Stimulated activated CD4-positive, alpha-beta T cell treated with anti-CD3 and anti-CD28 coated beads, Interleukin-2, amount 100 ng/mL, for 48 hours (primary cell): ENCODE data around the gene SRRD.

Source experiments
- DNase-seq, 2 donors: peaks; one replicate each; pipeline ENCODE4 v3.0.0-alpha.2; 2020

The SRRD gene

DNA sequence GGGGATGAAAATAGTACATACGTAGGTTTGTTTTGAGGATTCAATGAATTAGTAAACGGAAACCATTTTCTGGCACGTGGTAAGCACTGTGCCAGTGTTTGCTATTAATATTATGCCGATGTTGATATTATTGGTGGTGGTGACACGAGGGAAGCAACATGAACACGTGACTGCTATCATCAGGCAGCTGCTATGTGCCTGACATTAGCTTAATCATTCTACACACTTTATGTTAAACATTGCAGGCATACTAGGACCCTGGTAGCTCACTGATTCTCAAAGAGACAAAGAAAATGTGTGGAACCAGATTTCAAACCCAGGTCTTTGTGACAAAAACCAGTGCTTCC is 656 bp downstream of the SRRD start:
- no peak for DNase-seq

DNA sequence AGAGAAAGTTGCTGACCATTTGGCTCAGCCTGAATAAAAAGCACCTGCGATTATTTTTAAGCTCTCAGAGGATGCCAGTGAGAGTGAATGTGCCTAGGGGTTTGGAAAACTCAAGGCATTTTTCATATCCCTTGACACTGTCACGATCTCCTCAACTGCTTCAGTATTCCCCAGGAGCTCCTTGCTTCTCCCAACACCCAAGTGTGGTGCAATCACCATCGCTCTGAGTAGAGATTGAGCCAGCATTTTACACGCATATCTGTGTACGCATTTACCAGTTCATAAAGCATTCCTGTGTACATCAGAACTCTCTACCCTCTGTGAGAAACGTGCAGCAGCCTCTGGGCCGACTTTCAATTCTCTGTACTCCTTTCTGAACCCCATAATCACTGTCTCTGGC is 1.3 kb downstream of the SRRD start:
- no peak for DNase-seq

DNA sequence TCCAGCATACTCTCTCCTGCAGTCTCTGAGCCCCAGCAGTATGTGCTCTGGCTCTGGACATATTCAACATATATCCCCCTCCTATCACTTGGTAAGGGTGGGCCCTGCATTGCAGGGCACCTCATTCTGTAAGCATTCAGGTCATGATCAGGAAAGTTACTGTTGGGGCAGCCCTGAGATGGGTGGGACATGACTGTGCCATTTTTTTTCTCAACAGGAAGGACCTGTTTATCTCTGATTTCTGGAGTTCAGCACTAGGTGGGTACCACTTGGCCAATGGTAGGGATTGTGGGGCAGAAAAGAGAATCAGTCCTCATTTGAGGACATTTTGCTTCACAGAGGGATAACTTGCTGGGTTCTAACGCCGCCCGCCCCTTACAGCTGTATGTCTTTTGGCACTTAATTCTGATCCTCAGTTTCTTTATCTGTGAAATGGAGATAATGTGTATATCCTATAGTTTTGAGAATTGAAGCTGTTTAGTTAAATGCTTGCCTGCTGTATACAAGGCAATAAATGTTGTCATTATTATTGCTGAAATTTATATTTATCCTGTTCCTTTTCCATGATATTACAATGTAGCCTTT is 2.2 kb downstream of the SRRD start:
- no peak for DNase-seq

DNA sequence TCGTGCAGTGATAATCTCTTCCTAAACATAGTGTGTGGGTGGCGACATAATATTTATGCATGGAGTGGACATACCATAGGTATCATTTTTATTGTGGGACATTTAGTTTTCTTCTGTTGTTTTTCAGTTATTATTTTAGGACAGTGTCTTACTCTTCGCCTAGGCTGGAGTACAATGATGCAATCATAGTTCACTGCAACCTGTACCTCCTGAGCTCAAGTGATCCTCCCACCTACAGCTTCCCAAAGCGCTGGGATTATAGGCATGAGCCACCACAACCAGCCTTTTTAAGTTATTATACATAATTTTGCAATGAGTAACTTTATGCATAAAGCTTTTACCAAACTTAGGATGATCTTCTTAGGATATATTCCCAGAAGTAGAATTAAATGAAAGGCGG is 2.7 kb downstream of the SRRD start:
- no peak for DNase-seq

DNA sequence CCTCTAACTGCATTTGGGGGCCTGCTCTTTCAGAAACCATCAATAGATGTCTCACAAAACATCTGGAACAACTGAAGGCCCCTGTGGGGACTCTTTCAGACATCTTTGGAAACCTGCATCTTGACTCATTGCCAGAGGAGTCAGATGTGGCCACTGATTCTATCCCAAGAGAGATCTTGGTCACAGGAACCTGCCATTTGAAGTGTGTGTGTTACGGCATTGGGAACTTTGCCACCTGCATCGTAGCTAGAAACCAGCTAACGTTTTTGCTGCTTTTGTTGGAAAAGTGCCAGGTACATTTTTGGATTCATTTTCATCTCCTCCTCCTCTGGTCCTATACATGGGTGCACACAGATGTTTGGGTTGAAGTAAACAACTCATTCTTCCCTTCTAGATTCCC is 4.3 kb downstream of the SRRD start:
- DNase-seq, result no peak

DNA sequence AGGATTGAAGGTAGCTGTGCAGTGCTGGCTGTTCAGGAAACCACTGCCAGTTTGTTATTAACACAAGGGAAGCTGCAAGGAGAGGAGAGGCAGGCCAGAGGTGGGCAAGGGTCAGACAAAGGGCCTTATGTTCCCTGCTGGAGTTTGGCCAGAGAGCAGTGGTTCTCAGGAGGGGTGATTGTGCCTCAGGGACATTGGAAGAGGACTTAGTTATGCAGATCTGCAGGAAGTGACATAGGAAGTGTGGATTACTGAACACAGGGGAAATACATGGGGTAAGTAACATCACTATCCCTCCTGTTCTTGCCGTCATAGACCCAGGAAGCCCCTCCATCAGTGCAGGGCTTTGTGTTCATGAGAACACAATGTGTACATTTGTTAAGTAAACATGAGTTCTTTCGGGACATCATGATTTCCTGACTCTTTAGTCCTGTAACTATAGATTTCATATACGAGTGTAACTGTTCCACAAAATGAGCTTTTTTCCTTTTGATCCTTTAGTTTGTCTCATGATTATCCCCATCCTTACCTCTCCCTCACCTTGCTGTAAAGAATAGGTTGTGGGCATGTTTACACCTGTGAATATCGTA is 5.9 kb downstream of the SRRD start:
- DNase-seq, result no peak

DNA sequence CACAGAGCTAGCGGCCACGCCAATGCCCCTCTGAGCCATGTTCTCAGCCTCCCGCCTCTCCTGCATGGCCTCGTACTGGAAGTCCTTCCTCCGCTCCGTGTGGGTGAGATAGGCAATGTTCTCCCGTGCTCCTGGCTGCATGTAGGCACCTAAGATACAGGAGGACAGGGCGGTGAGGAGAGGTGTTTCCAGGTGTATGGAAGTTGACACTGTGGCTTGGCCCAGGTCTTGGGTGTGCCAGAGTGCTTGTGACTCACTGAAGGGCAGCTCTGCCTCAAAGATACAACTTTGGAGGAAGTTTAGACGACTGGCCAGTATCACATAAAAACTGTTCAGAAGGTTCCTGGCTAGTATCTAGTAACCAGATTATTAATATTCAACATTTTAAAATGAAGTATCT is 8.5 kb downstream of the SRRD start:
- DNase-seq, result no peak

DNA sequence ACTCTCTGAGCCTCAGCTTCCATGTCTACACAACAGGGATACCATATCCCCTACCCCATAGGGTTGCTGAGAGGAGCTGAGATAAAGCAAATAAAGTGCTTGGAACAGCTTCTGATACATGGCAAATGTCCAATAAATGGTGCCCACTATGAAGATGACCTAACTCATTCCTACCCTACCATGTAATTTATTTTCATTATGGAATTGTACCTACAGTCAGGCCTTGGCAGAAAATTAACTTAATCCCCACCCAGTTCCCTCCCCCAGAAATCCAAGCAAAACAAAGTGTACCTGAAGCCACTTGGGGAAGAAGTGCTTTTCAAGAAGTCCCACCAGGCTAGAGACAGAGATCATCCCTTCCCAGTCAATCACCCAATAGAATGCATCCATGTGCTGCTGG is 10.8 kb downstream of the SRRD start:
- DNase-seq, result no peak

DNA sequence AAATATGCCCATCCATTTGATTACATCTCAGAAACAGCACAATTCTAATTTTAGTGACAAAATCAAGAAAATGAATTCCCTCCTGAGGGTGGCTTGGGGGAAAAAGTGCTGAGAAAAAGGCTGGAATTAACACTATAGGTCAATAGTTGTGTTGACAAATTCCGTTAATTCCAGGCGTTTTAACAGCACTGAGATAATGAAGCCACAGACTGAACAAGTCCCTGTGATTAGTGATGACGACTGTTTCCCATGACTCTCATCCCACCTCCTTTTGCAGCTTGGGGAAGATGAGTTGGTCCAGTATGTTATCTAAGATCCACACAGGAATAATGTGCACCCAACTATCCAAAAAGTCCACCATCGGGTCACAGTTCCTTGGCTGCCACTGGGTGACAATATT is 12.8 kb downstream of the SRRD start:
- no peak for DNase-seq

DNA sequence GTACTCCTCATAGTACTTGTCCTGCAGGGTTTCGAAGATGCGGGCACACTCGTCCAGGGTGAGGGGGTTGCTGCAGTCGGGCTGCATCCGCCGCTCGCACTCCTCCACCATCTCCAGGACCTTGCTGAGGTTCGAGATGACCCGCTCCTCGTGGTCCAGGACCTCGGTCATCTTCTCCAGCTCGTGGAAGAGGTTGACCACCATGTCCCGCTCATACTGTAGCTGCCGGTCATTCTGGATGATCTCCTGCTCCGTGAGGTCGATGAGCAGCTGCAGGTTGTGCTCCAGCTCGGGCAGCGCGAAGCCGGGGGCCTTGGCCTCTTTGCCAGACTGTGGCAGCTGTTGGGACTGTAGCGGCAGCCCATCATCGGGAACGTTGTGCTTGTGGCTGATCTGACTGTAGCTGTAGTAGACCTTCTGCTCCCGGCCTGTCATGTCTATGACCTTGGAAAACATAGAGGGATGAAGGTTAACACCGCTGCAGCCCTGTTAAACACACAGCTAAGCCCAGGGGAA is 15.6 kb downstream of the SRRD start:
- DNase-seq, result no peak

DNA sequence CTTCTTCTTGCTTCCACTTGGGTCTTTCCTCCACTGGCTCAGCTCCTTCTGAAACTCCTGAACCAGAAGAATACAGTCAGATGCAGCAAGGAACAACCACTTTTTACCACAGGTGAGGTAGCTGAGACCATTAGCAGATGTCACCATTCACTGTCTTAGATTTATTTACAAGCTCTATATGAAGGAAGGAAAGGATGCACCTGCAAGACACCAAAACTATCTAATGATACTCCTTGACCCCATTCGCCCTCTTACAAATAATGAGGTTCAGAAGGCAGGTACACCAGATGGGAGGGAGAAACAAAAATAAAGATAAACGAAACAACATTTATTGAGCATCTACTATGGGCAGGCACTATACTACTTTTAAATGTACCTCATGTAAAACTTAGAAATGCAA is 18.3 kb downstream of the SRRD start:
- no peak for DNase-seq

DNA sequence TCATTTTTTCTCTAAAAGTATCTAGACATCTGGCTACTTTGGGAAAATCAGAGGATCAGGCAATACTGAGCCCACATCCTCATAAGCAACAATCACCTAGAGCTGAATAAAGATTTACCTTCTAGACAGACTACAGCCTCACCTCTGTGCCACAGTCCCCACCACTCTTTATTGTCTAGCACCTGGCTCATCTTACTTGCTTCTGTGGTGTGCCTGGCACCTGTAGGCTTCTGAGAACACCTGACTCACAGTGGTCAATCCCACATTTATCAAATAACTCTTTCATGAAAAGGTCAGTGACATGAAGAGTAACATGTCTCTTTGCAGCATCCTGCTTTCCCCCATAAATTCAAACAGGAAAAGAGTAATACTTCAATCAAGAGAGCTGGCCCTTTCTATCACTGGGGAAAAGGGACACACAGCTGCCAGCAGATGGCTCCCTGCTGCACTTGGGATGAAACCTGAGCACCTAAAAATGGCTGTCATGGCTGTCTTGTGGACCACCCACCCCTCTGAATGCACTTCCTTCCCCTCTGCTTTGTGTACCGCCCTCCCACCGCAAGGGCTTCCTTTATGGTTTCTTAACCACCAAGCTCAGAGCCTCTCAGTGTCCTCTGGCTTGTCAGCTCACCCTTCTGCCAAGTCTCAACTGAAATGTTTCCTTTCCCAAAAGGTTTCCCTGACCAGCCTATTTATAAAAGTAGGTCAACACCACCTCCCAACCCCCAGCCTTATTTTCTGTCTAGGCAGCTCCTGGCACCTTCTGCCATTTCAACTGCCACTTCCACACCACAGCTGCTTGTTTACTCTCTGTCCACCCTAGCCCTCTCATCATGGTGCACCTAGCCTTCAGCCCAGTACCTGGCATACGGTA is 19.2 kb downstream of the SRRD start:
- peak; percentile 20 for DNase-seq

DNA sequence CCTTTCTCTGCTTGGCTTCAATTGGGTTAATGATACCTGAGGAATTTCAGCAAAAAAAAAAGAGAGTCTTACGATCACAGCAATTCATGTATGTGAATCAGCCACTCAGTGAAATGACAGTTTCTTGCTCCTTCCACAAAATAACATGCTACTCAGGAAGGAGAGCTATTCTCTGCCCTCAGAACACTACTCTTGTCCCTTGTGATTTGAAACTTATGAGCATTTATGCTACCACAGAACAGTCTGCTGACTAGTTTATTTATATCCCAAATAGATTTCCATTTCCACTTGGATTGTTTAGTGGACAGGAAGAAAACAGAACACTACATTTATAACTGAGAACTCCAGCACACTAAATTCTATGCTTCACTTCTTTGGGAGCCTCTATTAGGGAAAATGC is 20.1 kb downstream of the SRRD start:
- DNase-seq, result no peak

DNA sequence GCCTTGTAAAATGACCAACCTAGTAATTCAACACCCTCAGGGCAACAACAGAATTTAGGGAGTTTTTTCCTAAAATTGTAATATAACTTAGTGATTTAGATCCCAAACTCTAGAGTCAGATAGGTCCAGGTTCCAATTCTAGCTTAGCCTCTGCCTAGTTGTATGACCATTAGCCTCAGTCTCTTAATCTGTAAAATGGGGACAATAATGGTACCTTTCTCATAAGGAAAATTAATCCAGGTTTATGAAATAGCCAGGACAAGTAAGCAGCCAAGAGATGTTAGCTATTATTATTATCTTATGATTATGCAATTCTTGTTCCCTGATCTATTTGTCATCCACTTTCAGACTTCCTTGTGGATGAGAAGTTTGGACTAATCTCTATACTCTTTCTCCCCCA is 24.5 kb downstream of the SRRD start:
- DNase-seq, result no peak

DNA sequence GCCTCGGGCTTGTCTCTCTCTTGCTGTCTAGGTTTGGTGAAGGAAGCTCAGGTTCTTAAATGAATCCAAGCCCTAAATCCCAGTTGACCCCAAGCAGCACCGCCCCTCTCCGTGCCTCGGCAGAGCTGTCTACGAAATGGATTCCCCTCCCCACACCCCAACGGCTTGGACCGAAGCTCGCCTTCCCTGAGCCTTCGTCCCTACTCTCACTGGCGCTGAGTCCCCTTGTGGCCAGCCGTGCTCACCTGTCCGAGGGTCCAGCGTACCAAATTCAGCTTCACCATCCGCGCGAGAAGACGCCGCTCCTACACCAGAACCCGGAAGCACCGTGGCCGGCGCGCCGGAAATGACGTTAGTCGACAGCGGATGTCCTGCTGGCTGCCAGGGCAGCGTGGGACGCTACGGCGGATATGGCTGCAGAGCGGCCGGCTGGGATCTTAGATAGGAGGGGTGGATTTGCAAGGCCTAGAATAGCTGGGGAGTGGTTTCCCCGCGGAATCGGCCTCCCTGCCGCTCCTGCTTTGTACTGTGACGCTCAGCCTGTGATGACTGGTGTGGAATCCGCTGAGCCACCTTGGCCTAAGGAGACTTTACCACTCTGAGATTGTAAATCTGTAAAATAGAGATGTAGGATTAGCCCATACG is 28.6 kb downstream of the SRRD start, which contains the start of gene TFIP11:
Gene TFIP11, minus strand, starts transcription at position 325 of the 645 bp plus-strand sequence. CDS start 2,201 bp downstream, outside the sequence.
- DNase-seq, result peak; percentile 92 to 95

DNA sequence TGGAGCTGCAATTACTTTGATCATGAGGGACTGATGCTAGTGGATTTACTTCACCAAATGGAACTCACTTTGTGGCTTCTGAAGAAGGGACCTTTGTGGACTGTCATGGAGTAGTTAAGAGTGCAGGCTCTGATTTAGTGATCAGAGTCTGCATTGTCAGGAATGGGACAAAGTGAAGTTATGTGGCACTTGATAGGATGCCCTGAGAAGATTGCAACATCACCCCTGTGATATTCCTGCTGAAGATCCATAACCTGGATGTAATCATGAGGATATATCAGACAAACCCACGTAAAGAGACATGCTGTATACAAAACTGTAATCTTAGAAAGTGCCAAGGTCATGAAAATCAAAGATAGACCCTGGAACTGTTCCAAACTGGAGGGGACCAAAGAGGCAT is 30.2 kb downstream of the SRRD start:
- no peak for DNase-seq

DNA sequence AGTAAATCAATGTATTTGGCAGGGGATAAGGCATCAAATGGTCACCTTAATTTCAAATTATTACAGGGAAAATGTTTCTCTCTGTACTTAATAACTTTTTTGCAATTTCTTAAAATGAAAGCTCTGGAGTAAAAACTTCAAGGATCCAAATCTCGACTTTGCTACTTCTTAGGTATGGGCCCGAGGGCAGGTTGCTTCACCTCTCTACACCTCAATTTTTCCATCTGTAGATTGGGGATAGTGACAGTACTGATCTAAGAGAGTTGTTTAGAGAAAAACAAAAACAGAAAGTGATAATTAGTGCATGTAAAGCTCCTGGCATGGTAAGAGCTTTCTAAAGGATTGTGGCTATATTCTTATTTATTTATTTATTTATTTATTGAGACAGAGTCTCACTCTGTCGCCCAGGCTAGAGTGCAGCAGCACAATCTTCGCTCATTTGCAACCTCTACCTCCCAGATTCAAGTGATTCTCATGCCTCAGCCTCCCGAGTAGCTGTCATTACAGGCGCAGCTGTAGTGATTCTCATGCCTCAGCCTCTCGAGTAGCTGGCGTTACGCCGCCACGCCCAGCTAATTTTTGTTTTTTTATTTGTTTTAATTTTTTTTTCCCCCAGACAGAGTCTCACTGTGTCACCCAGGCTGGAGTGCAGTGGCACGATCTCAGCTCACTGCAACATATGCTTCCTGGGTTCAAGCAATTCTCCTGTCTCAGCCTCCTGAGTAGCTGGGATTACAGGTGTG is 30.9 kb downstream of the SRRD start:
- no peak for DNase-seq

DNA sequence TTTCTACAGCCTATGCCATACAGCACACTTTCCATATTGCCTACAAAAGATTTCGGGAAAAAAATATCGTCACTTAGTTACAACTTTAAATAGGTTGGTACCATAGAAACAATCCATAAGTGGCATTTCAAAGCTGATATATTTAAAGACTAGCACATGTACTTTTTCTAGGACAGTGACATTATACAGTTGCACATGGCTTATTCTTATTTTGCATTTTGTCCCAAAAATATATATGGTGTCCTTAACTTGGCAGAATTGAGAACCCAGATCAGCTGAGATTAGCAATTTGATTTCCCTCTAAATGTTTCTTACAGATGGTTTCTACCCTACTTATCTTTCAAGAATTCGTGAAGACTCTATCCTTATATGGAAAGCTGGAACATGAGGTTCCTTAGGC is 32.3 kb downstream of the SRRD start:
- DNase-seq, result no peak

DNA sequence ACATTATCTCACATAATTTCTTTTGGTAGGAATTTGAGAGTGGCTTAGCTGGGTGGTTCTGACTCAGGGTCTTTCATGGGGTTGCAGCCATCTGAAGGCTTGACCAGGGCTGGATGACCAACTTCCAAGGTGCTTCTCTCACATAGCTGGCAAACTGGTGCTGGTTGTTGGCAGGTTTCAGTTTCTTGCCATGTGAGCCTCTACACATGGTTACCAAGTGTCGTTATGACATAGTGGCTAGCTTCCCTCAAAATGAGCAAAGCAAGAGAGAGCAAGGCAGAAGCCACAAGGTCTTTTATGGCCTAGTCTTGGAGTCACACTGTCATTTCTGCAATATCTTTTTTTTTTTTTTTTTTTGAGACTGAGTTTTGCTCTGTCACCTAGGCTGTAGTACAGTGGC is 32.8 kb downstream of the SRRD start:
- no peak for DNase-seq

DNA sequence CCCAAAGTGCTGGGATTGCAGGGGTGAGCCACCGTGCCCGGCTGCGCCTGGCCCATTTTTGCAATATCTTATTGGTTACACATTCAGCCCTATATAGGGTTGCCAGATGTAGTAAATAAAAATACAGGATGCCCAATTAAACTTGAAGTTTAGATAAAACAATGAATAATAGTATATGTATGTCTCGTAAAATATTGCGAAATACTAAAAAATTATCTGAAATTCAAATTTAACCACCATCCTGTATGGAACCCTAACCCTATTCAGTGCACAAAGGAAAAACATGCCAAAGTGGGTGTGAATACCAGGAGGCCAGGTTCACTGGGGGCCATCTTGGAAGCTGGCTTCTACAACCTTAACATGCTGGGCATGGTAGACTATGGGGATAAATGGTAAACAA is 33.8 kb downstream of the SRRD start:
- DNase-seq, result no peak

DNA sequence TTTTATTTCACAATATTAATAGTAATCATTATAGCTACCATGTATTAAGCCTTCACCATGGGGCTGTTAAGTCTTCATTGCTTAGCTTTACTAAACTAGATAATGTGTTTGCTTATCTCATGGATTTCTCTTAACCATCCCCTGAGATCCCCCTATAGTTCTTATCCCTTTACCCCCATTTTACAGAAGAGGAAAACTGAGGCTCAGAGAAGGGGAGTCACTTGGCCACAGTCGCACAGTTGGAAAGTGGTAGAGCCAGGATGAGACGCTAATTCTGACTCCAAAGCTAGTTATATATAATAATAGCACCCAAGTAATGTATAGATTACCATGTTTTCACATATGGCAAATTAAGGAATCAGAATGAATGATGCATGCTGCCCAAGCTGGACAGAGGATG is 38.3 kb downstream of the SRRD start:
- DNase-seq, result no peak

DNA sequence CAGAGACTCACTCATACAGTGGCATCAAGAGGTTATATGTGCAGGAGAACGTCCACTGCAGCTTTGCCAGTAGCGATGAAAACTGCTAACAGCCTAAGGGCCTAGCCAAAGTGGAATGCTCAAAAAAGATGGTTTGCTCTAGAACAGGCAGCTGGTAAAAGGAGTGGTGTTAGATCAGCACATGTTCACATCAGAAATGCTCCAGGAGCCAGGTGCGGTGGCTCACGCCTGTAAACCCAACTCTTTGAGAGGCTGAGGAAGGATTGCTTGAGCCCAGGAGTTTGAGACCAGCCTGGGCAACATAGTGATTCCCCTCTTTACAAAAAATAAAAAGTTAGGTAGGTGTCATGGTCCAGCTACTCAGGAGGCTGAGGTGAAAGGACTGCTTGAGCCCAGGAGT is 38.9 kb downstream of the SRRD start:
- no peak for DNase-seq

DNA sequence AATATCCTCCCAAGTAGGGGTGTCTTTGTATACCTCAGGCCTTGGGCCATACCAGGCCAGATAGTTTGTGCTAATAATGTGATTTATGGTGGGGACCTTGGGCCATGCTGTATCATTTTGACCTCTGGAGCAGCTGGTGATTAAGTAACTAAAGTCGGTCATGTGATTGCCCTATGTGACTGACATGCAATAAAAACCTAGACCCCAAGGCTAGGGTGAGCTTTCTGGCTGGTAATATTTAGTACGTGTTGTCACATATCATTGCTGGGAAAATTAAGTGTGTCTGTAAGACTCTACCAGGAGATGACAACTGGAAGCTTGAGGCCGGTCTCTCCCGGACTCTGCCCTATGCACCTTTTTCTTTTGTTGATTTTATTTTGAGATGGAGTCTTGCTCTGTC is 41.2 kb downstream of the SRRD start:
- DNase-seq, result no peak
